GM21786 (cell line): ENCODE measurements around the gene L3MBTL2.
A peak's percentile ranks its signal among the peaks of the same experiment; 100 is the strongest.

Experiments
- ATAC-seq: cut with Tn5 transposase; IDR thresholded peaks from one replicate; pipeline ENCODE4 v1.9.1; 2021; ENCODE audit not compliant: unreplicated experiment

The L3MBTL2 gene

DNA sequence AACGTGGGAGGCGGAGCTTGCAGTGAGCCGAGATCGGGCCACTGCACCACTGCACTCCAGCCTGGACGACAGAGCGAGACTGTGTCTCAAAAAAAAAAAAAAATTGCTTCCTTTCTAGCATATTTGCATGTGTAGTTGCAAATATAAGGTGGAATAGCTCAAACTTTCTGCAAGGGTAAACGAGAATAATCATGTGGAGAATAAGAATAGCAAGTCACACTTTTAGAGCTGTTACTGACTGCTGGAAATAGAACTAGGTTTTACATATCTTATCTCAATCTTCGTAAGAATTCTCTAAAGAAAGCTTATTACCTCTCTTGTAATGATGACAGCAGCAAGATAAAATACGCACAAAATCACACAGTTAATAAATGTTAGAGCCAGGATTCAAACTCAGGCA lies 1.6 kb downstream of the L3MBTL2 start:
- no peak for ATAC-seq

GRCh38 chr22:41215409-41215808 lies 10.3 kb downstream of the L3MBTL2 start:
- no peak for ATAC-seq

GRCh38 chr22:41215926-41216325 lies 10.8 kb downstream of the L3MBTL2 start:
- ATAC-seq: no peak

- no peak for ATAC-seq
These were observed 11.9 kb downstream of the L3MBTL2 start for GRCh38 chr22:41216984-41217383.

- ATAC-seq: no peak
These were observed 12.5 kb downstream of the L3MBTL2 start for GRCh38 chr22:41217553-41218157.

DNA sequence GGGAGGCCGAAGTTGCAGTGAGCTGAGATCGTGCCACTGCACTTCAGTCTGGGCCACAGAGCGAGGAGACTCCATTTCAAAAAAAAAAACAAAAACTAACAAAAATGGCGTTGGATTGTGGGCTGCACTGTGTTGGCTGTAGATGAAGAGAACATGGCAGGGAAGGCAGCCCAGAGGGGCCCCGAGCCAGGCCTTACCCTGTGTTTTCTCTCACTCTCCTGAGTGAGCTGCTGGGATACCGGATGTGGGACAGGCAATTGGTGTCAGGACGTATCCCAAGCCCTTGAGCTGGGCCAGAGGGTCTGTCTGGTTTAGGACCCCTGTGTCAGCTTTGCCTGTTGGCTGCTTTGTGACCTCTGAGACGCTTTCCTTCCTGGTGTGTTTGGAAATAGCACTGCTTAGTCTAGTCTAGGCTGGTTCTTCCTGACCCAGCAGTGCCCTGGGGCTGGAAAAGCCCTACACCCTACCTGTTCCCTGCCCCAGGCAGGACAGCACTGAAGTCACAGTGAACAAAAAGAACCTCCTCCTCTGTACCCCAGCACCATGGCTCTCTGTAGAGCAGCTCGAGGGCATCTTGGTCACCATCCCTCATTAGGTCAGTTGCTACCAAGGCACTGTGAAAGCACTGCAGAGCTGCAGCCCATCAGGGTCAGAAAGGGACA lies 17.9 kb downstream of the L3MBTL2 start:
- no peak for ATAC-seq

DNA sequence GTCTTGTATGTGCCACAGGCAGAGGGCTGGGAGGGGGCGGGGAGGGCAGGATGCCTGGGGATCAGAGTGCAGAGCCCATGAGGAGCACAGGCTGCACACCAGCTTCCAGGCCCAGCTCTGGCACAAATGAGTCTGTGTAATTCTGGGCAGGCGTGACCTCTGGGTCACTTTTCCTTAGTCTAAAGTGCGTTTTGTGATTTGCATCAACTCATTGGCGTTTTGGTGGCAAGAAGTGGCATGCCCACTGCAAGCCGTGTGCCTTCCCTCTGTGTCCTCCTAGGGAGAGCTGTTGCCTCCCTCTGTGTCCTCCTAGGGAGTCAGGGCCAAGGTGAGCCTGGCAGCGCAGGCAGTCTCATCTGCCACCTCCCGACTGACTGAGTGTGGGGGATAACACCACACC lies 18.4 kb downstream of the L3MBTL2 start:
- no peak for ATAC-seq

DNA sequence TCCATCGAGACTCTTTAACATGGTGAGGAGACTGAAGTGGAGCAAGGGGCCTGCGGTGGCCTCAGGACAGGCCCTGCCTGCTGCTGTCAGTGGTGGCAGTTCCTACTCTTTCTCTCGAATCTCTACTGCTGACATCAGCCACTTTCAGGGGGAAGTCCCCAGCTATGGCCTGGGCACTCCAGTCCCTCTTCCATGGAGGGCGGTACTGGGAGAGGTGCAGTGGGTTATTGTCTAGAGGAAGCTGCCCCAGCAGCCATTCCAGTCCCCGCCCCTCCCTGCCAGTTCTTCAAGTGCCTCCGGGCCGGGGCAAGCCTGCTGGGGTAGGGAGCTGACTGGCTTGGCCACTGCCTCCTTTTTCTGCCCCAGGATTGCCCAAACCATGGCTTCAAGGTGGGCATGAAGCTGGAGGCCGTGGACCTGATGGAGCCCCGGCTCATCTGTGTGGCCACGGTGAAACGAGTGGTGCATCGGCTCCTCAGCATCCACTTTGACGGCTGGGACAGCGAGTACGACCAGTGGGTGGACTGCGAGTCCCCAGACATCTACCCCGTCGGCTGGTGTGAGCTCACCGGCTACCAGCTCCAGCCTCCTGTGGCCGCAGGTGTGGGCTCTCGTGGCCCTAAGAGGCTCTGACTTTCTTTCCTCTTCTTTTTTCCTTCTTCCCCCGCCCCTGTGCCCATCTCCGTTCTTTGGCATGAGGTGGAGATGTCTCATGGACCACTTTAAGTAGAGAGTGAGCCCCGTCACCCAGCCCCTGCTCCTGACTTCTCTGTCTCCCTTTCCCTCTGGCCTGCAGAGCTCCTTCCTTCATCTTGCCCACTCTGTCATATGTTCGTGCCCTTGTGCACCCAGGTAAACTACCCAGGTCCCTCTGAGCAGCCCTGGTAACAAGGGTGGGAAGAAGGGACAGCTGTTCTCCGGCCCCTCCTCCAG lies 21.9 kb downstream of the L3MBTL2 start:
- ATAC-seq: no peak

DNA sequence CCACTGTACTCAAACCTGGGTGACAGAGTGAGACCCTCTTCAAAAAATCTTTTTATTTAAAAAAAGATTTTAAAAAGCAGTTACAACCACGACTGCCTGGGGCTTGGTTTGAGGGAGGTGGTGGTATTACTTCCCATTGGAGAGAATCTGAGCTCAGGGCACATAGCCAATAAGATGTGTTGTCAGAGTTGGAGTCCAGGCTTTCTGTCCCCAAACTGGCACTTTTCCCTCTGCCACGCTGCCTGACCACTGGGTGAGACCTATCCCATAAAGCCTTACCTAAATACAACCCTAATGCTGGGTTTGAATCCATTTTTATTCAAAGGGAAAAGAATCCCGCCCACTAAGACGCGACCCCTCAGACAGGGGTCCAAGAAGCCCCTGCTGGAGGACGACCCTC lies 24.1 kb downstream of the L3MBTL2 start:
- no peak for ATAC-seq

- ATAC-seq: no peak
These were observed 24.8 kb downstream of the L3MBTL2 start for GRCh38 chr22:41229730-41230400.

GRCh38 chr22:41230401-41230785 lies 25.3 kb downstream of the L3MBTL2 start:
- ATAC-seq: no peak

DNA sequence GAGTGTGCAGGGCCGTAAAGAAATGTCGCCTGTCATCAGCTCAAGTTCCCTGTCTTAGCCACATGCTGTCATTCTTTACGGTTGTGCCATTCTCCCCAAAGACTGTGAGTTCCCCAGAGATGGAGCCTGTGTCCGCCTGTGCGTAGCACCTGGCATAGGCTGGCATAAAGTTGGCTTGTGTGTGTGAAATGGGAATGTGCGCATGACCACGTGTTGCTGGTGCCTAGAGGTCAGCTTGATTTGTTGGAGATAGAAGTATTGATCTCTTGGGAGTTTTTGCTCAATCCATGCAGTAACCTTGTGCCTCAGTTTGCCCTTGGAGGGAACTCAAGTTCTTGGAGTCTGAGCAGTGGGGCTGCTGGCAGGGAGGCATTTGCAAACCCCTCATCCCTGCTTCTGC lies 26.3 kb downstream of the L3MBTL2 start:
- ATAC-seq: no peak

DNA sequence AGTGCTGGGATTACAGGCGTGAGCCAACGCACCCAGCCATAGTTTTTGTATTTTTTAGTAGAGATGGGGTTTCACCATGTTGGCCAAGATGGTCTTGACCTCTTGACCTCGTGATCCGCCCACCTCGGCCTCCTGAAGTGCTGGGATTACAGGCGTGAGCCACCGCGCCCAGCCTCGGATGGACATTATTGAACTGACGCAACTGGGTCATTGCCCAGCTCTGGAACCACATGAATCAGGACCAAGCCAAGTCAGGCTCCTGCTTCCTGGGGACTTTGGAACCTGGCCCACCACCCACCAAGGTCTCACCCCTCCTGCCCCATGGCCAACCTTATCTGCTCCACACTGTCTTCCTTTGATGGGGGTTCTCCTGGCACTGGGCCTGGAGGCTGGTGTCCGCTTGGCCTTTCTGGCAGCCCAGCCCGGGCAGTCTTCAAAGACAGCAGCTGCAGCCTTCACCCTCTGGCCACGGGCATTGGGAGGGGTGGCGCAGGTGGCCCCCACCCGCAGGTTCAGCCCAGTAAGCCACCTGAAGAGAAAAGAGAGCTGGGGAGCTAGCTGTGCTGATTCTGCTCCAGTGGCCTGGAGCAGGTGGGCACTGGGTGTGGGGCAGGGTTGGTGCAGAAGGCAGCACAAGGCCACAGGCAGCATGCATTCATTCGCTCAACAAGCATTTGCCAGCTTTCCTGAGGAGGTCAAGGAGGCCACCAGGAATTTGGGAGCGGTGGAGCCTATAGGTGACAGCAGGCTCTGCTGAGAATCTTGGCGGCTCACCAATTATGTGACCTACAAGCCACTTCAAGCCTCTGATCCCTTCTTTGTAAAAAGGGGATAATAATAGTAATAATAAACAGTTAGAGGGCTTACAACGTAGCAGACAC lies 29.9 kb downstream of the L3MBTL2 start:
- no peak for ATAC-seq

GRCh38 chr22:41237036-41237706 lies 32.1 kb downstream of the L3MBTL2 start:
- no peak for ATAC-seq

- ATAC-seq: peak; percentile 66
These were observed 32.8 kb downstream of the L3MBTL2 start for GRCh38 chr22:41237707-41238569.

- no peak for ATAC-seq
These were observed 33.7 kb downstream of the L3MBTL2 start for GRCh38 chr22:41238570-41239442.

DNA sequence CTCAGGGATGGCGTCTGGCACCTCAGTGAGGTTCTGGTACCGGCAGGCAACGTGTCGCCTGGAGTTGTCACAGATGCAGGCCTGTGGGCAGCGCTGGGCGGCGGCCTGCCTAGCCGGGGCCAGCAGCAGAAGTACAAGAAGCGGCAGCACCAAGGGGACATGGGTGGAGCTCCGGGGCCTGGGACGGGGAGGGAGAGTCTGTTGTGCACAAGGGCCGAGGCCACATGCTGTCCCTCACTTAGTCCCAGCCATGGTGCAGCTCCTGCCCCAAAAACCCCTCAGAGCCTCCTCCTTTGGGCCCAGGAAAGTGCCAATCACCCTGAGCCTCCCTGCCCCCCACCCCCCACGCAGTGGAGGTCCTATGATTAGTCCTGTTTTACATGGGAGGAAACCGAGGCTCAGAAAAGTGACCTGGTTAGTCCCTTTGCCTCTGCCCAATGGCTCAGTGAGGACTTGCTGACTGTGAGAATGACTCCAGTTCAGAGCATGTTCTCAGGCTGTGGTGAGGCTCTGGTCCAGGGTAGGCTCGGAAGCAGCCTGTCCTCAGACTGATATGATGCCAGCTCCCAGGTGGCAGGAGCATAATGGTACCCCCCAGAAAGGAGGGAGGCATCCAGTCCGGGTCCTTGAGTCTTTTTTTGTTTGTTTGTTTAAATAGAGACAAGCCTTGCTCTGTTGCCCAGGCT lies 34.5 kb downstream of the L3MBTL2 start:
- ATAC-seq: no peak
